ENCODE measurements around the gene ZBED4.

The ZBED4 gene

DNA sequence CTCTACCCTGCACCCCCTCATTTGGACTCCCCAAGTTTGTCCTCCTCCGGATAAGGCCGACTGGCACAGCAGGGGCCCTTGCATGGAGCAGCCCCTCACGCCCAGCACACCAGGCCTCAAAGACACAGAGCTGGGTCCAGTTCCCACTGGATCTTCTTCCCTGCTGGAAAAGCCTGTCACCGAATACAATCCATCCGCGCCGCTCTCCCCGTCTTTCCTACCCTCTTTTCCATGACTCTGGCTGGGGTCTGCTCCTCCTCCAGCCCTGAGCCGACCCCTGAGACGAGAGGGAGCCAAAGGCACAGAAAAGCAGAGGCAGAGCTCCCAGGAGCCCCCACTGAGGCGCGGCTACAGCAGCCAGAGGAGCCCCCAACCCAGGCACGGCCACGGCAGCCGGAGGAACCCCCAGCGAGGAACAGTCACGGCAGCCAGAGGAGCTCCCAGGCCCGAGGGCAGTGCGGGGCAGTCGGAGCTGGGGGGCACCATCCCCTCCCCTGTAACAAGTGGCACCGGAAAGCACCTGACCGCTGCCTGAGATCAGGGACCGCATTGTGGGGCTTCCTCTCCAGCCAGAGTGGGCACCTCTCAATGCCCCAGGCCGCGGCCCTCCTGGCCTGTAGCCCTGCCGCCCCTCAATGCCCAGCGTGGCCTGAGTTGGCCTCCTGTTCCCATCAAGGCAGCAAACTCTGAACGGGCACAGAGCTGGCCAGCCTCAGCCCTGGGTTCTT is 52.6 kb downstream of the ZBED4 start:
- no peak overlapping the region for H3K4me3 ChIP-seq (ENCODE audit: low read depth, low read length)
- TF ChIP-seq, protein P1, sequence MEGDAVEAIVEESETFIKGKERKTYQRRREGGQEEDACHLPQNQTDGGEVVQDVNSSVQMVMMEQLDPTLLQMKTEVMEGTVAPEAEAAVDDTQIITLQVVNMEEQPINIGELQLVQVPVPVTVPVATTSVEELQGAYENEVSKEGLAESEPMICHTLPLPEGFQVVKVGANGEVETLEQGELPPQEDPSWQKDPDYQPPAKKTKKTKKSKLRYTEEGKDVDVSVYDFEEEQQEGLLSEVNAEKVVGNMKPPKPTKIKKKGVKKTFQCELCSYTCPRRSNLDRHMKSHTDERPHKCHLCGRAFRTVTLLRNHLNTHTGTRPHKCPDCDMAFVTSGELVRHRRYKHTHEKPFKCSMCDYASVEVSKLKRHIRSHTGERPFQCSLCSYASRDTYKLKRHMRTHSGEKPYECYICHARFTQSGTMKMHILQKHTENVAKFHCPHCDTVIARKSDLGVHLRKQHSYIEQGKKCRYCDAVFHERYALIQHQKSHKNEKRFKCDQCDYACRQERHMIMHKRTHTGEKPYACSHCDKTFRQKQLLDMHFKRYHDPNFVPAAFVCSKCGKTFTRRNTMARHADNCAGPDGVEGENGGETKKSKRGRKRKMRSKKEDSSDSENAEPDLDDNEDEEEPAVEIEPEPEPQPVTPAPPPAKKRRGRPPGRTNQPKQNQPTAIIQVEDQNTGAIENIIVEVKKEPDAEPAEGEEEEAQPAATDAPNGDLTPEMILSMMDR (IDR thresholded peaks at IDR 0.05; ENCODE audit: borderline replicate concordance, insufficient read depth, low read depth, low read length): no peak

DNA sequence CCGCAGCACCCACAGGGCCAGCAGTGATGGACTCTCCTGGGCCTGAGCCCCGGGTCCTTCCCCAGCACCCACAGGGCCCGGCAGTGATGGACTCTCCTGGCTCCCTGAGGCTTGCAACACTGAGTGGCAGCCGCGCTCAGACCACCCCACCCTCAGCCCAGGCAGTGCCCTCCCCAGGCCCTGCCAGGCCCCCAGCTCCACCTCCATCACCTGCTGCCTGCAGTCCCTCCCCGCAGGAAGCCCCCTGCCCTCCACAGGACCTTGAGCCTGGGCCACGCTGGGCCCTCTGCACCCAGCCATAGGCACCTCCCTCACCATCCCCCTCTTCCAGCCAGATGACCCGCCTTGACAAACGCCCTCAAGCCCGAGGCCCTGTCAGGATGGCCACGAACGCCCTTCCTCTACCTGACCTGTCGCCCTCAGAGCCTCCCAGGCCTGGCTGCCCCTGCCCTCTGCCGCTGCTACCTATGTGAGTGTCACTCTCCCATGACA is 53.2 kb downstream of the ZBED4 start:
- no peak overlapping the region for H3K4me3 ChIP-seq (ENCODE audit: low read depth, low read length)
- TF ChIP-seq, protein P1 (IDR thresholded peaks at IDR 0.05; ENCODE audit: borderline replicate concordance, insufficient read depth, low read depth, low read length): no peak

DNA sequence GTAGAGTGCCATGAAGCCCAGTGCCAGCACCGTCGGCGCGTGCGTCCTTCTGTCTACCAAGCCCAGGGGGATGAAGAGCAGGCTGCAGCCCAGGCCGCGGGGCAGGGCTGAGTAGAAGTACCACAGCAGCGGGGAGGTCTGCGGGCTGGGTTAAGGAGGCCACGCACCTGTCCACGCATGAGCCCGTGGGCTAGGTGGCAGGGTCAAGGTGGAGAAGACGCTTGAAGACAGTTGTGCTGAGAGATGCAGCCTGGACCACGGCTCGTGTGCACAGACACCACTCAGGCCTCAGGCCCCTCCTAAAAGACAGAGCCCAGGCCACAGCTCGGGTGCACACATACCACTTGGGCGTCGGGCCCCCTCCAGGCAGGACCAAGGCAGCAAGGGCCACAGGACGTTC is 54.2 kb downstream of the ZBED4 start:
- H3K4me3 ChIP-seq (ENCODE audit: low read depth, low read length): no peak overlapping the region
- TF ChIP-seq, protein P1 (IDR thresholded peaks at IDR 0.05; ENCODE audit: borderline replicate concordance, insufficient read depth, low read depth, low read length): no peak

DNA sequence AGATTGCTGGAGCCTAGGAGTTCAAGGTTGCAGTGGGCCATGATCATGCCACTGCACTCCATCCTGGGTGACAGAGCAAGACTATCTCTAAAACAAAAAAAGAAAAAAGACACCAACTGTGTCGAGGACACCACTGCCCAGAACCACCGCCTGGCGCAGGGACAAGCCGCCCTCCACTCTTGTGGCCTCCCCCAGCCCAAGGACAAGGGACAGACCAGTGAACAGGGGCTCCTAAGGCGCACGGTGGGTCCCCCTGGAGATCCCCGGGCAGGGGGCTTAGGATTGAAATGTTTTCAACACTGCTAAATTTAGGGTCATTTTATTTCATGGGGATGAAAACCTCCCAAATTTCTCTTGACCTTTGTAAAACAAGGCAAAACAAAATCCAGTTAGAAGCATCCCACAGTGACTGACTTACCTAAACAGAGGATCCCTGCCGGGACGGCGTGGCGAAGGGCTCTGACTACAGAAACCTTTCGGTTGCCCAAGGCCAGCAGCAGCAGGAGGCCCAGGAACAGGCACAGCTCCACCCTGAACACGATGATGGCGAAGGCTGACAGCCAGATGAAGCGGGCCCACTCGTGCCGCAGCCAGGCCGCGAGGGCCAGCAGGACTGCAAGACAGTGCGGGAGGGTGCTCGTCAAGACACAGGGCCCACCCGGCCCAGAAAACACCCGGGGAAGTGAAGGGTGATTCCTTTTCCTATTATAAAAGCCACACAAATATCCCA is 56.0 kb downstream of the ZBED4 start:
- no peak overlapping the region for H3K4me3 ChIP-seq (ENCODE audit: low read depth, low read length)
- TF ChIP-seq, protein P1 (IDR thresholded peaks at IDR 0.05; ENCODE audit: borderline replicate concordance, insufficient read depth, low read depth, low read length): no peak

DNA sequence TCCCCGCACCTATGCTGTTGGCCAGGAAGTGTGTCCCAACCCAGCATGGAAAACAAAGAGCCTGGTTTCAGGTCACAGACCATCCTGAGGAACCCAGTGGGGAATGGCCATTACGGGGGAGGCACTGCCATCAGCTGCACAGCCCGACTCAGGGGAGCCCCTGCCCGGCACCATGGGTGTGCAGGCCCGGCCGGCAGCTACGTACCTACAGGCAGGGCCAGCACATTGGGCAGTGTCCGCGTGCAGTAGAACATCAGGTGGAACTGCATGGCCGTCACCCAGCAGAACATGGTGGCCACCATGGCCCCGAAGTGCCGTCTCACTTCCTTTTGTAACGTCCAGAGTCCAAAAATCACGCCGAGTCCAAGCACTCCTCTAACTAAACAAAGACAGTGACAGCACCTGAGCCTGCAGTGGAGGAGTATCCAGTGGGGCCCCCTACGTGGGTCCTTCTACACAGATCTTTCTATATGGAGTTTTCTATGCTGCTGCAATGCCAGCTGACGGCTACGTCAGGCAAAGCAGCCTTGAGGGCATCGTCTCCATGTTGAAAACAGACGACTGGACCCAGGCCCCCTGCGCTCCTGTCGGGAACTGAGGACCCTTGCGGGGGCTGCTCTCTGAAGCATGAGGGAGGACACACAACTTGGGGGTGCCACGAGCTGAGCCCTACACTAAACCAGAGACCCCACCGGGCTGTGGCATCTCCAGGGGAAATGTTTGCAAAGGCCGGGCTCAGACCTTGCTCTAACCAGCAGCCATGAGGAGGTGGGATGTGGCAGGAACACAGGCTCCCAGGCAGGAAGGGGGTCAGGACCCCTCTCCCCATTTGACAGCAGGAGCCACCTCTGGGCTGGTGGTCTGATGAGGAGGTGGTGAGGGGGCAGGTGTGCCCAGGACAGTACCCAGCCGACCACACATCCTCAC is 56.8 kb downstream of the ZBED4 start:
- H3K4me3 ChIP-seq (ENCODE audit: low read depth, low read length): no peak overlapping the region
- TF ChIP-seq, protein P1 (IDR thresholded peaks at IDR 0.05; ENCODE audit: borderline replicate concordance, insufficient read depth, low read depth, low read length): no peak

DNA sequence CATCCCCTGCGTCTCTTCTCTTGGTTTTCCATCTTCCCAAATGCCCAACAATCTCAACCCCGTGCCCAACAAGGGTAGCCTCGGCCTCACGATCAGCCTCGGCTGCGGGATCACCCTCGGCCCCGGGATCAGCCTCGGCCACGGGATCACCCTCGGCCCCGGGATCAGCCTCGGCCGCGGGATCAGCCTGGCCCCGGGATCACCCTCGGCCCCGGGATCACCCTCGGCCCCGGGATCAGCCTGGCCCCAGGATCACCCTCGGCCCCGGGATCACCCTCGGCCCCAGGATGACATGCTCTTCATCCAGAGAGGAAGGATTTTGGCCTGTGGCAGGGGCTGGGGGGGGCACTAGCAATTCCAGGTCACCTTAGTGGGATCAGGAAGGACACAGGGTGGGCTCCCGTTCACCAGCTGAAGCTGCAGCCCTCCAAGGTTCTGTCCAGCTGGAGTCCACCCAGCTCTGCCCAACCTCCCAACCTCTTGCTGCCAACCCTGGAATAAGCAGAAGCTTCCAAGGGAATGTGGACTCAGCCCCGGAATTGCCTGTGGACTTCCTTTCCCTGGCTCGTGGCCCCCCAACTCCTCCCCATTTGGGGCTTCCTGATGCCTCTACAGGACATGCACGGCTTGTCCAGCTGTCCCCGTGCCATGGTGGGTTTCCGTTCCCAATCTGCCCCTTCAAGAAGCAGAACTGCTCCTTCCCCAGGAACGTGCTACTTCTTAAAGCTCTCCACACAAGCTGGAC is 58.4 kb downstream of the ZBED4 start:
- no peak overlapping the region for H3K4me3 ChIP-seq (ENCODE audit: low read depth, low read length)
- TF ChIP-seq, protein P1 (IDR thresholded peaks at IDR 0.05; ENCODE audit: borderline replicate concordance, insufficient read depth, low read depth, low read length): no peak
